Muscle of arm (tissue), 12 donors: ENCODE measurements around the gene FAM20A. TPM values are rescaled to one million over a fixed set of nuclear protein-coding genes. Genes with fewer than 3 reads are reported as not detected.
"Not testable (repeated sequence)": the region's sequence is repeated elsewhere in the genome, so short reads cannot be mapped to it uniquely, and the experiment has no call there.

Source experiments
- DNase-seq: peaks from one replicate; pipeline ENCODE4 v3.0.0-alpha.2; 2013
- polyA plus RNA-seq, 12 donors: library from polyadenylated mRNA; unstranded; fragments of 120-200 nt; gene quantifications; one replicate each; pipeline ENCODE4 v1.2.1, GENCODE V29; 2013; ENCODE audit not compliant: insufficient read length in 12 of 12

FAM20A gene
- polyA plus RNA-seq, 12 donors, result 5.3 to 12.9 (median 8.5) TPM; not detected in 1

- no peak for DNase-seq
These were observed 9.2 kb downstream of the FAM20A start for GRCh38 chr17:68592009-68592408.

- no peak for DNase-seq
These were observed 9.6 kb downstream of the FAM20A start for GRCh38 chr17:68591583-68591982.

GRCh38 chr17:68589086-68589485, 12.1 kb downstream of the FAM20A start:
- DNase-seq, result no peak

GRCh38 chr17:68588362-68588761, 12.8 kb downstream of the FAM20A start:
- DNase-seq, result no peak

- DNase-seq, result no peak
These were observed 13.3 kb downstream of the FAM20A start for GRCh38 chr17:68587847-68588246.

GRCh38 chr17:68587026-68587425, 14.1 kb downstream of the FAM20A start:
- no peak for DNase-seq

GRCh38 chr17:68585643-68586042, 15.5 kb downstream of the FAM20A start:
- DNase-seq, result no peak

- no peak for DNase-seq
These were observed 16.4 kb downstream of the FAM20A start for GRCh38 chr17:68584581-68585303.

GRCh38 chr17:68582867-68583266, 18.3 kb downstream of the FAM20A start:
- DNase-seq, result not testable (repeated sequence)

GRCh38 chr17:68581863-68582645, 19.1 kb downstream of the FAM20A start:
- no peak for DNase-seq

GRCh38 chr17:68580236-68580770, 20.9 kb downstream of the FAM20A start:
- peak; percentile 83 for DNase-seq

GRCh38 chr17:68579194-68579927, 21.8 kb downstream of the FAM20A start:
- DNase-seq, result no peak

- no peak for DNase-seq
These were observed 22.9 kb downstream of the FAM20A start for GRCh38 chr17:68578236-68578635.

GRCh38 chr17:68577497-68577821, 23.7 kb downstream of the FAM20A start:
- no peak for DNase-seq

GRCh38 chr17:68576811-68577496, 24.2 kb downstream of the FAM20A start:
- peak; percentile 86 for DNase-seq

- DNase-seq, result no peak
These were observed 25.0 kb downstream of the FAM20A start for GRCh38 chr17:68576137-68576536.

GRCh38 chr17:68573338-68573737, 27.8 kb downstream of the FAM20A start:
- DNase-seq, result no peak

GRCh38 chr17:68572138-68572842, 28.9 kb downstream of the FAM20A start:
- DNase-seq, result no peak

GRCh38 chr17:68570526-68570925, 30.6 kb downstream of the FAM20A start:
- DNase-seq, result no peak

- DNase-seq, result no peak
These were observed 31.8 kb downstream of the FAM20A start for GRCh38 chr17:68569346-68569745.

GRCh38 chr17:68568581-68568980, 32.6 kb downstream of the FAM20A start:
- no peak for DNase-seq
